SK-N-SH treated with all-trans-retinoic acid at 6 μM for 48 hours (cell line): ENCODE measurements around the gene SELPLG.

Experiments used
- ATAC-seq: fragments of 200-7000 bp; cut with Tn5 transposase; 3 replicates; pipeline ENCODE4 v1.9.1; 2020; ENCODE audit warnings: mild to moderate bottlenecking, moderate library complexity
- CREB5 ChIP-seq: fragments of 250-450 bp; sonication (Bioruptor Pico); IDR thresholded peaks from 2 replicates; pipeline ENCODE4 v1.5.1; 2020; ENCODE audit warnings: low read depth, mild to moderate bottlenecking, moderate library complexity
- CSDC2 ChIP-seq: fragments of 250-450 bp; sonication (Bioruptor Pico); IDR thresholded peaks from 2 replicates; pipeline ENCODE4 v1.5.0; 2020; ENCODE audit warnings: mild to moderate bottlenecking, moderate library complexity
- ESRRG ChIP-seq: fragments of 250-450 bp; sonication (Bioruptor Pico); IDR thresholded peaks from 2 replicates; pipeline ENCODE4 v1.6.1; 2021; ENCODE audit warnings: mild to moderate bottlenecking
- GLIS3 ChIP-seq: fragments of 250-450 bp; sonication (Bioruptor Pico); IDR thresholded peaks from 2 replicates; pipeline ENCODE4 v1.5.0; 2020; ENCODE audit warnings: mild to moderate bottlenecking, moderate library complexity
- ISL1 ChIP-seq: fragments of 250-450 bp; sonication (Bioruptor Pico); IDR thresholded peaks from 2 replicates; pipeline ENCODE4 v2.1.2; 2022; ENCODE audit warnings: mild to moderate bottlenecking, moderate library complexity
- OSR1 ChIP-seq: fragments of 250-450 bp; sonication (Bioruptor Pico); IDR thresholded peaks from 2 replicates; pipeline ENCODE4 v1.8.0; 2022; ENCODE audit warnings: moderate library complexity, mild to moderate bottlenecking, inconsistent platforms
- PATZ1 ChIP-seq: fragments of 250-450 bp; sonication (Bioruptor Pico); IDR thresholded peaks from 2 replicates; pipeline ENCODE4 v1.8.0; 2020; ENCODE audit warnings: mild to moderate bottlenecking, moderate library complexity, borderline replicate concordance
- POU6F1 ChIP-seq: fragments of 250-450 bp; sonication (Bioruptor Pico); IDR thresholded peaks from 2 replicates; pipeline ENCODE4 v1.8.0; 2021; ENCODE audit warnings: low read depth, mild to moderate bottlenecking, moderate library complexity, borderline replicate concordance
- PPARA ChIP-seq: fragments of 250-450 bp; sonication (Bioruptor Pico); IDR thresholded peaks from 2 replicates; pipeline ENCODE4 v1.5.0; 2020; ENCODE audit warnings: mild to moderate bottlenecking, borderline replicate concordance
- SNAI2 ChIP-seq: fragments of 250-450 bp; sonication (Bioruptor Pico); IDR thresholded peaks from 2 replicates; pipeline ENCODE4 v1.5.0; 2020; ENCODE audit warnings: mild to moderate bottlenecking, moderate library complexity
- TCF4 ChIP-seq: fragments of 250-450 bp; sonication (Bioruptor Pico); IDR thresholded peaks from 2 replicates; pipeline ENCODE4 v1.8.0; 2021; ENCODE audit warnings: mild to moderate bottlenecking, moderate library complexity, borderline replicate concordance
- TOX ChIP-seq: fragments of 250-450 bp; sonication (Bioruptor Pico); IDR thresholded peaks from 2 replicates; pipeline ENCODE4 v1.8.0; 2021; ENCODE audit warnings: mild to moderate bottlenecking, moderate library complexity, borderline replicate concordance
- TSHZ2 ChIP-seq: fragments of 250-450 bp; sonication (Bioruptor Pico); IDR thresholded peaks from 2 replicates; pipeline ENCODE4 v1.5.0; 2020; ENCODE audit warnings: mild to moderate bottlenecking, moderate library complexity
- ZFP3 ChIP-seq: fragments of 250-450 bp; sonication (Bioruptor Pico); IDR thresholded peaks from 2 replicates; pipeline ENCODE4 v1.5.0; 2020; ENCODE audit warnings: mild to moderate bottlenecking, moderate library complexity
- ZFP30 ChIP-seq: fragments of 450-650 bp; formaldehyde crosslinking; IDR thresholded peaks from 2 replicates; pipeline ENCODE4 v1.5.0; 2022; ENCODE audit warnings: mild to moderate bottlenecking, moderate library complexity
- ZNF565 ChIP-seq: fragments of 450-650 bp; formaldehyde crosslinking; conservative IDR thresholded peaks from 2 replicates; pipeline ENCODE4 v1.5.0; 2020; ENCODE audit warnings: low read depth, mild to moderate bottlenecking, moderate library complexity
- ZNF70 ChIP-seq: fragments of 450-650 bp; formaldehyde crosslinking; IDR thresholded peaks from 2 replicates; pipeline ENCODE4 v1.5.0; 2020; ENCODE audit warnings: mild to moderate bottlenecking, moderate library complexity
- ZNF8 ChIP-seq: fragments of 450-650 bp; formaldehyde crosslinking; IDR thresholded peaks from 2 replicates; pipeline ENCODE4 v1.5.0; 2020; ENCODE audit warnings: mild to moderate bottlenecking, moderate library complexity

SELPLG gene

GRCh38 chr12:108667349-108667748 lies 33.7 kb upstream of the SELPLG start:
- no peak for TF ChIP-seq ISL1 (CRISPR knock-in tag)
- no peak for TF ChIP-seq POU6F1 (CRISPR knock-in tag)

GRCh38 chr12:108666401-108666881 lies 32.7 kb upstream of the SELPLG start:
- TF ChIP-seq CREB5 = no peak
- TF ChIP-seq ESRRG (CRISPR knock-in tag) = no peak
- no peak for TF ChIP-seq SNAI2 (CRISPR knock-in tag)
- no peak for TF ChIP-seq ZNF565 (CRISPR knock-in tag)
- TF ChIP-seq ZNF8 (CRISPR knock-in tag) = no peak
- no peak for TF ChIP-seq TCF4 (CRISPR knock-in tag)
- TF ChIP-seq TOX (CRISPR knock-in tag) = no peak
- no peak for TF ChIP-seq OSR1 (CRISPR knock-in tag)
- TF ChIP-seq TSHZ2 = no peak
- TF ChIP-seq ZFP30 (CRISPR knock-in tag) = no peak
- TF ChIP-seq GLIS3 (CRISPR knock-in tag) = no peak
- TF ChIP-seq CSDC2 (CRISPR knock-in tag) = no peak
- TF ChIP-seq, all 23 proteins: peak for 0
- ATAC-seq = peak; percentile 19

More at GRCh38 chr12:108667349-108667748, 33.7 kb upstream of the SELPLG start:
- ATAC-seq = peak; percentile 16; the same call in 2 of the 3 replicates

GRCh38 chr12:108665608-108666202 lies 32.0 kb upstream of the SELPLG start:
- no peak for TF ChIP-seq PATZ1 (CRISPR knock-in tag)
- no peak for TF ChIP-seq ZNF70 (CRISPR knock-in tag)
- TF ChIP-seq PPARA (CRISPR knock-in tag) = no peak
- ATAC-seq = peak; percentile 12

- peak; percentile 88 for ATAC-seq
- peak; percentile 39; the same call in 1 of the 2 replicates for TF ChIP-seq TOX (CRISPR knock-in tag)
- no peak for TF ChIP-seq CSDC2 (CRISPR knock-in tag)
- no peak for TF ChIP-seq POU6F1 (CRISPR knock-in tag)
- TF ChIP-seq TSHZ2 = no peak
- TF ChIP-seq CREB5 = no peak
- no peak for TF ChIP-seq ZNF565 (CRISPR knock-in tag)
- peak; percentile 36; the same call in 1 of the 2 replicates for TF ChIP-seq ZFP3 (CRISPR knock-in tag)
- no peak for TF ChIP-seq SNAI2 (CRISPR knock-in tag)
- no peak for TF ChIP-seq PPARA (CRISPR knock-in tag)
- TF ChIP-seq ISL1 (CRISPR knock-in tag) = peak; percentile 75
Observed at GRCh38 chr12:108664338-108665258, 30.9 kb upstream of the SELPLG start.
